T-helper 2 cell (primary cell): ENCODE results near the gene HDAC9.

ENCODE experiments used
- DNase-seq, 5 experiments: peaks; one replicate each; pipeline versions ENCODE4 v3.0.0 to v3.0.0-alpha.2; 2012 to 2022

The HDAC9 gene

GRCh38 chr7:18798088-18798906 lies 302.7 kb downstream of the HDAC9 start:
- no peak for DNase-seq

DNA sequence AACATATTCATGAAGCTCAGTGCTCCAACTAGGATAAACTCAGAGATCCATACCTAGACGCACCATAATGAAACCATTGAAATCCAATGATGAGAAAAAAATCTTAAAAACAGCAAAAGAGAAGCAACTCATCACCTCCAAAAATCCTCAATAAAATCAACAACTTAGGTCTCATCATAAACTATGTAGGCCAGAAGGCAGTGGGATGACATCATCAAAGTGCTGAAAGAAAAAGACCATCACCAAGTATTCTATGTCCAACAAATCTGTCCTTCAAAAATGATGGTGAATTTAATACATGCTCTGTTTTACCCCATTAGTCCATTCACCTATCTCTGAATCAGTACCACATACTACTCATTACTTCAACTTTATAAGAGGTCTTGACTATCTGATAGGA lies 304.4 kb downstream of the HDAC9 start:
- DNase-seq = no peak

GRCh38 chr7:18803923-18804322 lies 308.4 kb downstream of the HDAC9 start:
- DNase-seq = no peak

DNA sequence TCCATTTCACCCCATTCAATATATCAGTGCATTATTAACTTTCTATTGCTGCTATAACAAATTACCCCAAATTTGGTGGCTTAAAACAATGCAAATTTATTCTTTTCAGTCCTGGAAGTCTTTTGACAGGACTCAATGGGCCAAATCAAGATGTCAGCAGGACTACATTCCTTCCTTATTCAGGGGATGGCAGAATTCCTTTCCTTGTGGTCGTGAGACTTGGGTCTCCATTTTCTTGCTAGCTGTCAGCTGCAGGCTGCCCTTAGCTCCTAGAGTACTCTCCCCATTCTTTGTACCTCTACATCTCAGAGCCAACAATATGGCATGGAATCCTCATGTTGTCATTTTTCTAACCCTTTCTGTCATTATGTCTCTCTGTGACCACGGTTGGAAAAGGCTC lies 310.6 kb downstream of the HDAC9 start:
- DNase-seq = no peak

- DNase-seq = no peak
These were observed 312.5 kb downstream of the HDAC9 start for GRCh38 chr7:18808026-18808425.

GRCh38 chr7:18815261-18815960 lies 319.9 kb downstream of the HDAC9 start:
- no peak for DNase-seq

- DNase-seq = no peak
These were observed 325.4 kb downstream of the HDAC9 start for GRCh38 chr7:18820981-18821380.

- no peak for DNase-seq
These were observed 326.0 kb downstream of the HDAC9 start for GRCh38 chr7:18821554-18821953.

GRCh38 chr7:18824157-18824556 lies 328.6 kb downstream of the HDAC9 start:
- no peak for DNase-seq

- DNase-seq = no peak
These were observed 332.9 kb downstream of the HDAC9 start for GRCh38 chr7:18828260-18828993.

DNA sequence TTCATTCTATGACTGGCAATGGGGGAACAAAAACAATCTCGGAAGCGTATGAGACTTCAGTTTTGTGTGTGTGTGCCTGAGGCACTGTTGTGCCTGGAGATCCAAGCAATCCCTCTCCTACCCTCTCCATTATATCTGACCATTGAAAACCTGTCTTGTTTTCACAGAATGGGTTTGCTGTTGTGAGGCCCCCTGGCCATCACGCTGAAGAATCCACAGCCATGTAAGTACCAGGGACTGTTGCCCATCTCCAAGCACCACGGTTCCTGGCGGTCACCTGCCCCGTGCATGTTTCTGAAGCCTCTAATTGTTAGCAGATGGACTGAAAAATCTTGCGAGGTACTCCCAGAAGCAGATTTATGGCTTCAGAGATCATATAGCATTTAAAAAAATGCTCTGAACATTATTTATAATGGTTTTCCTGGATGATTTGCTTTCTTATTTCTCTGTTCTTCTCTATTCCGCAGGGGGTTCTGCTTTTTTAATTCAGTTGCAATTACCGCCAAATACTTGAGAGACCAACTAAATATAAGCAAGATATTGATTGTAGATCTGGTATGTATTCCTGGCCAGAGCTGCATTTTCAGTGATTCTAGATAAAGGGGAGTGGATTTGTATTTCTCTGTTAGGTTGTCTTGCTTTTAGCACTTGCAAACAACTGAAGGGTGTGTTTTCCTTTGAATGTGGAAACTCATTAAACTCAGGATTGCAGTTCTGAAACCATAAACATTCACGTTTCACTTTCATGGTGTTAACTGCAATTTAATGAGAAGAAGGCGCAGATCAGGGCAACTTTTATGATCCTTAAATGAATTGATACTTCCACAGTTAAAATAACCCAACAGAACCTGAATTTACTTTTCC lies 333.7 kb downstream of the HDAC9 start:
- no peak for DNase-seq

GRCh38 chr7:18829858-18830285 lies 334.3 kb downstream of the HDAC9 start:
- DNase-seq = no peak

- no peak for DNase-seq
These were observed 335.9 kb downstream of the HDAC9 start for GRCh38 chr7:18831419-18831818.

DNA sequence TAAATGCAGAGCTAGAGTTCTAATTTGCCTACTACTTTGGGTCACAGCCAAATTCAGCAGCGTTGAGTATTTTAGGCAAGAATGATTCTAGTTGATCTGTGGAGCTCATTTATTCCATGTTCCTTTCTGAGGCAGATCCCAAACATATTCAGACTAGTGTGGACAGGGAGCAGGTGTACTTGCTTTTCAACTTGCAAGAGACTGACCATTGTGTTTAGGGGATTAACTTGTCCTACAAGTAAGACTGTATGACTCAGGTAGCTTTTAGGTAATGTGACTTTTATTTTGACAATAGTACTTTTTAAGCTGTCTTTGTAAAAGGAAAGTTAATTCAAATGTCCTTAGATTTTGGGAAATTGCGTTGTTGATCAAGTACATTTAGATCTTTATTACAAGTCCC lies 336.4 kb downstream of the HDAC9 start:
- no peak for DNase-seq

- DNase-seq = no peak
These were observed 339.0 kb downstream of the HDAC9 start for GRCh38 chr7:18834577-18834976.

DNA sequence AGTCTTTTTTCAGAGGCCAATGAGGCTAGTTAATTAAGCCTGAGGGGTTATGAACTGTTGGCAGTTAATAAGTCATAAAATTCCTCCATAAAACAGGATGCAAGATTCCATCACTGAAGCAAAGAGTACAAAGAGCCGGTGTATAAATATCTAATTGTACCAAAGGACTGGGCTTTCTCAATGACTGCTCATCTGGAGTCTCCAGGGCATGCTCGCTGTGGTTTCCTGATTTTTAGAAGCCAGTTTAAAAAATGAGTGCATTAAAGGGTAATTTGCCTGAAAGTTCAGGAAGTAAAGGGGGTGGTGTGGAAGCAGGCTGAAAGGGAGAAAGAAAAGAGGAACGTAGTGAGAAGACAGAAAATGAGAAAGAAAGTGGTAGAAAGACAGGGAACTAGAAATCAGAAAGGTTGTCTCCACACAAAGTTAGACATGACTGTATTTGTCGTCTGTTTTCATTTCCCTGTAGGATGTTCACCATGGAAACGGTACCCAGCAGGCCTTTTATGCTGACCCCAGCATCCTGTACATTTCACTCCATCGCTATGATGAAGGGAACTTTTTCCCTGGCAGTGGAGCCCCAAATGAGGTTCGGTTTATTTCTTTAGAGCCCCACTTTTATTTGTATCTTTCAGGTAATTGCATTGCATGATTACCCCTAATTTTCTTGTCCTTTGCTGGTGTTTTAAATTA lies 339.6 kb downstream of the HDAC9 start:
- no peak for DNase-seq

DNA sequence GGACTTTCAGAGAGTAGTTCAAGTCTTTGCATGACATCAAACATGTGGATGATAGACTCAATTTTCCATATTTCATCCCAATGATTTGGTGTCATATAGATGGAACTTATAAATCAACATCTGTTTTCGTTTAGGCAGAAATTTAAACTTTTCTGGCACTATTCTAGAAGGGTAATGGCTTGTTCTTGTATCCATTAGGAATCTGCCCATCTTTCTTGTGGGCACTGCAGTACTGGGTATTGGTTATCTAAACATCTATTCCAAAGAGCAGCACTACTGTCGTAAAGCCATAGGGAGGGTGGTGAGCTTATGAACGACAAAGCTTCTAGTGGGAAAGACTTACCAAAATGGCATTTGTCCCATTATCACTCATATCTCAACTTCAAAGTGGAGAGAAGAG lies 348.4 kb downstream of the HDAC9 start:
- DNase-seq = no peak

- DNase-seq = peak in 1 of 5 experiments; percentile 29
These were observed 349.2 kb downstream of the HDAC9 start for GRCh38 chr7:18844735-18845134.

DNA sequence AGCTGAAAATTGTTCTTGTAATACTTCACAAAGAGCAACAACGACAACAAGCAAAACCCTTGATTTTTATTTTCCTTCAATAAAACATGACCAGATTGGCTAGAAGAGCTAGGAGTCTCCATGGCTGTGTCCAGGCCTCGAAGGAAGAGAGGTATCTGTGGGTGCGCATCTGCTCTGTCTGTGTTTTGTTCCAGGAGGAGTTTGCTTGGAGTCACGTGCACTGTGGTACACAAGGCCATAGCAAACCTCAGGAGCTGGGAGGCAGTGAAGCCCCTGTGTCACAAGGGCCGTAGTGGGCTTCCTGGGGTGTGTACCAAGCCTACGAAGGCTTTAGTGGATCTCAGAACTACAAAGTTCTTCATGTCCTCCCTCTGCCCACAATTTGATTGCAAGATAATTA lies 350.2 kb downstream of the HDAC9 start:
- no peak for DNase-seq

DNA sequence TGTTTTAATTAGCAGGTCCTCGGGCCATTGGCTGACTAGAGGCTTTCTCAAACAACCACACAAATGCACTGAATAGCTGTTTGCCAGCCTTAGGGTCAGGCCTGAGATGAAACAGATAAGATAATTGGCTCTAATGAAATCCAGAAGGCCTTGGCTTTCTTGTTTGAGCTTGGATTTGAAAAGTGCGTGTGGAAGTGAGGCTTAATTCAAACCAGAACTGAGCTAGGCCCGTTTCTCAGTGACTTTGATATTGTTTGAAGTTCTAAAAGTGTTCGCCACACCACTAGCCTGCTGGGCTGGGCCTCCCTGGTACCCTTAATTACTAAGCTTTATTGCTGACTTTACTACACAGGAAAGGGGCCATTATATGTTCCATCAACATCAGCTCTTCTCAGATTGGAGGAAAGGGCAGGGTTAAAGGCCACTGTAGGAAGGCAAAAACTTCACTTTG lies 351.2 kb downstream of the HDAC9 start:
- DNase-seq = no peak

DNA sequence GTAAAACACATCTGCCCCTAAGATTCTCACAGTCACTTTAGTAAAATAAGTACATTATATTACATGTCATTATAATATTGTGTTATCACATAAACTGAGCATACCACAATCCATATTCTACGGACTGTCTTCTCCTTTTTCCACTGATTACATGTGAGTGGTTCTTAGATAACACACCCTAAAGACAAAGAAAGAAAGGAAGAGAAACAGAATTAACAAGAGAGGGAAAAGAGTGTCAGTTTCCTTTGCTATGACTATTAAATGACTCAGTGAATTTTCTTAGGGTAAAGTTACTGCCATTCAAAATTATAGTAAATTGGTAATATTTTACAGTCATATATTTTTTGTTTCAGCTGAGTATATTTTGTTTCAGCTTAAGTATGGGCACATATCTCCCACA lies 353.6 kb downstream of the HDAC9 start:
- no peak for DNase-seq

DNA sequence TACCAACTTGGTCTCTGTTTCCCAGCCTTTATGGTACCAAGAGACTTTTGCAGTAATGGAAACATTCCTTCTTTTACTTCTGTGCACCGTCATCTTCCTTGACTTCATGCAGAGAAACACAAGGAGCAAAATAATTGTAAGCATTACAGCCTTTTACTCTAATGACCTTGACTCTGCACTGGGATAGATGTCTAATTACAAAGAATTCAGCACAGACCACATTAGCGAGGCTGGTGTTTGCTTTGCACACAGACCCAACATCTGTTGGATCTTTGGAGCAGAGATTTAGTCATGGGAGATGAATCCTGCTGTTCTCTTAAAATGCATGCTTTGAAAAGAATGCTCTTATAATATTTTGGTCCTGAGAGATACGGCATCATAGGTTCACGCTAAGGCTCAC lies 360.2 kb downstream of the HDAC9 start:
- DNase-seq = no peak
